IPS DF 4.7 (cell line): ENCODE results near the gene FKBP1B.
"Not testable (repeated sequence)": the region's sequence is repeated elsewhere in the genome, so short reads cannot be mapped to it uniquely, and the experiment has no call there.

Source experiments
- DNase-seq: peaks from one replicate; pipeline ENCODE4 v3.0.0-alpha.2; 2013; ENCODE audit warnings: low spot score; ENCODE audit errors: extremely low read depth

Gene FKBP1B

GRCh38 chr2:24058564-24059271 is 9.2 kb downstream of the FKBP1B start:
- DNase-seq: no peak

DNA sequence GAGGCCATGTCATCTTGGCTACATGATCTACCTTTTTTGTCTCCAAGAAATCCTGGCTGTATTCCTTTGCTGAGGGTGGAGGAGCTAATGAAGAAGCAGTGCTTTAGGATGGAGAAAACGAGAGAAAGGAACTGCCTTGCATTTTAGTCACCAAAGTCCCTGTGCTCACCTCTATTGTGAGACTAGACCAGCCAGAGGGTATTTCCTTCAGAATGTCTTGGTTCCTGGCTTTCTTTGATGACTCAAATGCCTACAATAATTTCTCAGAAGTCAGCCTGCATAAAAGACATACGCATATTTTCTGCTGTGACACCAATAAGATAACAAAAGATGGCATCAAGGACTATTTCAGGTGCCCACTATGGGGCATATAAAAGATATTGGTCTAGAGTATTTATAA is 15.8 kb downstream of the FKBP1B start:
- no peak for DNase-seq

DNA sequence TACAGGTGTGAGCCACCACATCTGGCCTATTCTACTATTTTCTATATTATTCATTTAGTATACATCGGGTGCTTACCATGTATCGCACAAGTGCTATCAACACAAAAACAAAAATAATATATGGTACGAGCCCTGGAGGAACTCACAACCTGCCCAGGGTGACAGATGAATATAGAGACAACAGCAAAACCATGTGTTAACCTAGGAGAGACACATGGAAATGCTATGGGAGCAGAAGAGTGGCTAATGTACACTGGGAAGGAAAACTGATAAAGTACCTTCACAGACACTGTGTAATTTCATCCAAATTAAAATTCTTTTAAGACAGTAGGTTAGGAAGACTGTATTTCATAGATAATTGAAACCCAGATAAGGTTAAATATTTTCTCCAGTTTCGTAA is 22.7 kb downstream of the FKBP1B start:
- no peak for DNase-seq

GRCh38 chr2:24073816-24074215 is 24.3 kb downstream of the FKBP1B start:
- no peak for DNase-seq

DNA sequence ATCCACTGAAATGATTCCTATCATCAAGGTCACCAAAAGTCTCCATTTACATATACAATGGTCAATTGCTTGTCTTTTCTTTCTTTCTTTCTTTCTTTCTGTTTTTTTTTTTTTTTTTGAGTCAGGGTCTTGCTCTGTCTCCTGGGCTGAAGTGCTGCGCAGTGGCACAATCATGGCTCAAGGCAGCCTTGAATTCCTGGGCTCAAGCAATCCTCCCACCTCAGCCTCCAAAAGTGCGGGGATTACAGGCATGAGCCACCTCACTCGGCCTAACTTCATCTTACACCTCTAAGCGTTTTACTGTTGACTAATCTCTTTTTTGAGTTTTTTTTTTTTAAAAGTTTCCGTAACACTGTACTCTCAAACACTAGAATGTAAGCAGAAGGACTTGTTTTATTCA is 25.7 kb downstream of the FKBP1B start:
- DNase-seq: no peak

DNA sequence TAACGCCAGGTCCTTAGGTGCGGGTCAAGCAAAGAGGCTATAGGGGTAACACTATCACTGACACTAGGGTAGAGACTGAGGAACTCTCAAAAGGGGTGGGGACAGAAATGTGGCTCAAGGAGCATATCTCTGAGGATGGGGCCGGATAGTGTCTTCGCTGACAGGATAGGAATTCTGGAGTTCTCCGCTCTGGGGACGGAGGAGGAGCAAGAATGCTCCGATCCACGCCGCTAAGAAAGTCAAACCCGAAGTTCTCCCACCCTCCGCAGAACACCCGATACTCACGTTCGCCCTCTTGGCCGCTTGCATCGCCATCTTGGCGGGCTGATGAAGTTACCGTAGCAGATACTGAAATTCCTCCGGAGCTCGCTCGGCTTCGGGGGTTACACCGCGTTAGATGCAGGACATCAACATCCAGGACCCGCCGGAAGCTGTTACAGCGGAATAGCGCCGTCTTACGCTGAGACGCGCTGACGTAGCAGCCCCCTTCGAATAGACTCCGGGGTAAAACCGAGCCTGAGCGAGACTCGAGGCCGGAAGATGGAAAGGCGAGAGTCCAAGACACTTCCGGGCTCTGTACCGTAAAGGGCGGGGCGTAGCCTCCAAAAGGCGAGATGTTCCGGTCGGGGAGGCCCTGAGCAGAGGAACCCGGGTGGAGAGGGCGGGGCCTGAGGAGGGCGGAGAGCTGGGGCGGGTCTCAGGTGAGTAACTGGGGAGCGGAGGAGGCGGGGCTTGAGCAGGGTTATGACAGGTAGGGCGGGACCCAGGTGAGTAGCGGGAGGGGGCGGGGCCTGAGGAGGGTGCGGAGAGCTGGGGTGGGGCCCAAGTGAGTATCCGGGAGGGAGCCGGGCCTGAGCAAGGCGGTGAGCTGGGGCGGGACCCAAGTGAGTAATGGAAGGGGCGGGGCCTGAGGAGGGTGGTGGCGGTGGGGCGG is 26.6 kb downstream of the FKBP1B start, which contains the start of gene SF3B6:
Gene SF3B6, minus strand, starts transcription at position 412 of the 934 bp plus-strand sequence. Its CDS starts 97 bp downstream, at position 315.
- peak; percentile 98 for DNase-seq

GRCh38 chr2:24076849-24077534 is 27.5 kb downstream of the FKBP1B start:
- DNase-seq: no peak

- no peak for DNase-seq
These were observed 28.0 kb downstream of the FKBP1B start for GRCh38 chr2:24077535-24077877.

GRCh38 chr2:24077879-24078278 is 28.3 kb downstream of the FKBP1B start:
- DNase-seq: no peak

DNA sequence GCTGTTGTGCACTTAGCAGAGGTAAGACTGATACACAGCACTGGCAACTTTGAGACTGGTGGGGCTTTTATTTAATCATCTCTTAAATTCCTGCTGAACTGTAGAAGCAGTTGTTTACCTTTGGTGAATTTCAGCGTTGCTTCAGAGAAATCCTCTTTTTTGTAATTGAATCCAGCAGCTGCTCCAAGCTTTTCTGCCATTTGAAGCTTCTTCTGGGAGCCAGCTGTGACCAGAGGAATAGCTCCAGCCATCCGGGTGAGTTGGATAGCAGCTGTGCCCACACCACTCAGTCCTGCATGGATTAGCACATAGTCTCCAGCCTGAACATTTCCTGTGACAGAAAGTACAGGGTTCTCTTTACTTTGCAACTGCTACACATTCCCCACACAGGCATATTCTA is 31.2 kb downstream of the FKBP1B start:
- no peak for DNase-seq

GRCh38 chr2:24082787-24083566 is 33.4 kb downstream of the FKBP1B start:
- DNase-seq: no peak

DNA sequence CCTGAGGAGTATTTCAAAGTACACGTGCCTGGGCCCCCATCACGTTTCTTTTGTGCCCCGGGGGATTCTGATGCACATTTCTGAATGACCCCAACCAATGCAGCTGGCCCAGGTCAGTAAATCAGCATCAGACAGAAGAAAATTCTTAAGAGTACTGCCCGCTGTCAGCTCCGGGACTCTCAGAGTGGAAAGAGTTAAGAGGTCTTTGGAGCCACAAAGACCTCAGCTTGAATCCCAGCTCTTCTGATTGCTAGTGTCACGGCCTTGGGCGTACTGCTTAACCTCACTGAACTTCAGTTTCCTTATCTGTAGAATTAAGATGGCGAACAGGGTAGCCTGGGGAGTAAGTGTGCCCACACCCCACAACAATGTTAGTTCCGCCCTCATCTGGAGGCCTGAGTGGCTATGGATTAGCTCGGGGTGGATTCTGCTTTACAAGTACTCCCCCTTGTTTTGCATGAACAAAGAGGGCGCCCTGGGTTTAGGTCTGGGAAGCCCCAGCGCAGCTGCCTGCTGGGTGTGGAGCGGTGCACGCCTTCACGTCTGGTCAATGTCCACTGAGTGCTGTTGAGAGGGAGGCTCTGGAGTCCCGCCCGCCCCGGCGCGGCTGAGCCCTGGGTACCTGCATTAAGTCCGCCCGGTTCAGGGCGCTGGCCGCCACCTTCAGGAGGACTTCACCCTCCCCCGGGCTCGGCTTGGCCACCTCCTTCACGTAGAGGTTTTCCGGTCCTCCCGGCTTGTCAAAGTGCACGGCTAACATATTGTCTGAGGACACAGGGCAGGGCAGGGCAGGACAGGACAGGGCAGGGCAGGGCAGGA is 34.2 kb downstream of the FKBP1B start:
- no peak for DNase-seq

- no peak for DNase-seq
These were observed 35.1 kb downstream of the FKBP1B start, which contains the start of gene TP53I3 for GRCh38 chr2:24084386-24085199. TSS of gene TP53I3 (minus strand) at chr2:24084834. CDS start at chr2:24084326, 508 bp downstream.

DNA sequence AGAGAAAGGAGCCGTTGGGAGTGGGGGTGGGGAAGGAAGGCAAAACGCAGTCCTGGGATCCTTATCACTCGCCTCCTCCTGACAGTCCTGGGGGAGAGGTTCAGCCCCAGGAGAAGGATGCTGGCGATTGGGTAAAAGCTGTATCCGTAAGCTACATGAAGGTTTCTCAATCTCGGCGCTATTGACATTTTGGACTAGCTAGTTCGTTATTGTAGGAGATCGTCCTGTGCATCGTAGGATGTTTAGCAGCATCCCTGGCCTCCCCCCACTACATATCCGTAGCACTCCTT is 35.6 kb downstream of the FKBP1B start:
- no peak for DNase-seq

DNA sequence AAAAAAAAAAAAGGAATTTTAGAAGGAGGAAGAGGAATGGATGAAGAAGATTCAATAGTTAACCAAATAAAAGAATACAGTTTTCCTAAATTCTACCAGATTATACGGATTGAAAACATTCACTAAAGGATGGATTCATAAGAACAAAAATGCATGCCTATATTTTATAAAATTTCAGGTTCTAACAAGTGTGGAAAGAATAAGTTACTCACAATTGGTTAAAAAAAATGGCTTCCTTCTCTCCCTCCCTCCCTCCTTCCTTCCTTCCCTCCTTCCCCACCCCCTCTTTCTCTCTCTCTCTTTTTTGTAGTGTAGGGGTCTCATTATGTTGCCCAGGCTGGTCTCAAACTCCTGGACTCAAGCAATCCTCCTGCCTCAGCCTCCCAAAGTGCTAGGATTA is 36.7 kb downstream of the FKBP1B start:
- no peak for DNase-seq

- DNase-seq: no peak
These were observed 37.5 kb downstream of the FKBP1B start for GRCh38 chr2:24087032-24087431.

GRCh38 chr2:24088821-24089359 is 39.3 kb downstream of the FKBP1B start:
- no peak for DNase-seq

DNA sequence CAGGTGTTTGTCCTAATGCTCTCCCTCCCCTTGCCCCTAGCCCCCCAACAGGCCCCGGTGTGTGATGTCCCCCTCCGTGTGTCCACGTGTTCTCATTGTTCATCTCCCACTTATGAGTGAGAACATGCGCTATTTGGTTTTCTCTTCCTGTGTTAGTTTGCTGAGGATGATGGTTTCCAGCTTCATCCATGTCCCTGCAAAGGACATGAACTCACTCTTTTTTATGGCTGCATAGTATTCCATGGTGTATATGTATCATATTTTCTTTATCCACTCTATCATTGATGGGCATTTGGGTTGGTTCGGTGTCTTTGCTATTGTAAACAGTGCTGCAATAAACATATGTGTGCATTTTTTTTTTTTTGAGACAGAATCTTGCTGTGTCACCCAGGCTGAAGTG is 43.7 kb downstream of the FKBP1B start:
- not testable (repeated sequence) for DNase-seq

- not testable (repeated sequence) for DNase-seq
These were observed 45.7 kb downstream of the FKBP1B start for GRCh38 chr2:24095171-24095677.
